GM18520 (cell line): ENCODE measurements around the gene AGXT.

ENCODE experiments used
- ATAC-seq: cut with Tn5 transposase; IDR thresholded peaks from one replicate; pipeline ENCODE4 v1.9.1; 2021; ENCODE audit not compliant: unreplicated experiment

The AGXT gene

GRCh38 chr2:240868286-240869108 is at the start of gene AGXT:
Gene AGXT (plus strand): TSS chr2:240868824. CDS start chr2:240868866, 42 bp downstream.
- ATAC-seq, result no peak

GRCh38 chr2:240819126-240819857 is 49.3 kb upstream of the AGXT start:
- no peak for ATAC-seq

- no peak for ATAC-seq
Observed at GRCh38 chr2:240819858-240820606, 48.6 kb upstream of the AGXT start, which contains the start of gene KIF1A. Gene KIF1A (minus strand): TSS chr2:240820219. CDS start chr2:240797752, 22,467 bp downstream.

GRCh38 chr2:240820607-240821428 is 47.8 kb upstream of the AGXT start:
- no peak for ATAC-seq

GRCh38 chr2:240821429-240821778 is 47.2 kb upstream of the AGXT start:
- no peak for ATAC-seq

- ATAC-seq, result no peak
Observed at GRCh38 chr2:240822280-240822847, 46.3 kb upstream of the AGXT start.

- ATAC-seq, result no peak
Observed at GRCh38 chr2:240823449-240824336, 44.9 kb upstream of the AGXT start.

- no peak for ATAC-seq
Observed at GRCh38 chr2:240825476-240825875, 43.1 kb upstream of the AGXT start.

- ATAC-seq, result no peak
Observed at GRCh38 chr2:240831594-240832204, 36.9 kb upstream of the AGXT start.

- ATAC-seq, result no peak
Observed at GRCh38 chr2:240832205-240832727, 36.4 kb upstream of the AGXT start.

GRCh38 chr2:240832921-240833494 is 35.6 kb upstream of the AGXT start:
- no peak for ATAC-seq

GRCh38 chr2:240833724-240834285 is 34.8 kb upstream of the AGXT start:
- no peak for ATAC-seq

- no peak for ATAC-seq
Observed at GRCh38 chr2:240834377-240834975, 34.1 kb upstream of the AGXT start.

- ATAC-seq, result no peak
Observed at GRCh38 chr2:240835528-240835927, 33.1 kb upstream of the AGXT start.

GRCh38 chr2:240836781-240837467 is 31.7 kb upstream of the AGXT start:
- no peak for ATAC-seq

GRCh38 chr2:240837621-240838020 is 31.0 kb upstream of the AGXT start:
- no peak for ATAC-seq
